SK-N-SH treated with all-trans-retinoic acid at 6 μM for 48 hours (cell line): ENCODE data around the gene TMED4.
A peak's percentile ranks its signal among the peaks of the same experiment; 100 is the strongest.

Source experiments
- ATAC-seq: fragments of 200-7000 bp; cut with Tn5 transposase; 3 replicates; pipeline ENCODE4 v1.9.1; 2020; ENCODE audit warnings: mild to moderate bottlenecking, moderate library complexity
- ARNTL ChIP-seq: fragments of 450-650 bp; formaldehyde crosslinking; IDR thresholded peaks from 2 replicates; pipeline ENCODE4 v1.5.0; 2020; ENCODE audit warnings: low read depth, mild to moderate bottlenecking, moderate library complexity, borderline replicate concordance
- CSRNP3 ChIP-seq: fragments of 250-450 bp; sonication (Bioruptor Pico); IDR thresholded peaks from 2 replicates; pipeline ENCODE4 v1.5.1; 2021; ENCODE audit warnings: mild to moderate bottlenecking, moderate library complexity
- ESRRG ChIP-seq: fragments of 250-450 bp; sonication (Bioruptor Pico); IDR thresholded peaks from 2 replicates; pipeline ENCODE4 v1.6.1; 2021; ENCODE audit warnings: mild to moderate bottlenecking
- ISL1 ChIP-seq: fragments of 250-450 bp; sonication (Bioruptor Pico); IDR thresholded peaks from 2 replicates; pipeline ENCODE4 v2.1.2; 2022; ENCODE audit warnings: mild to moderate bottlenecking, moderate library complexity
- OSR1 ChIP-seq: fragments of 250-450 bp; sonication (Bioruptor Pico); IDR thresholded peaks from 2 replicates; pipeline ENCODE4 v1.8.0; 2022; ENCODE audit warnings: moderate library complexity, mild to moderate bottlenecking, inconsistent platforms
- POU6F1 ChIP-seq: fragments of 250-450 bp; sonication (Bioruptor Pico); IDR thresholded peaks from 2 replicates; pipeline ENCODE4 v1.8.0; 2021; ENCODE audit warnings: low read depth, mild to moderate bottlenecking, moderate library complexity, borderline replicate concordance
- PPARA ChIP-seq: fragments of 250-450 bp; sonication (Bioruptor Pico); IDR thresholded peaks from 2 replicates; pipeline ENCODE4 v1.5.0; 2020; ENCODE audit warnings: mild to moderate bottlenecking, borderline replicate concordance
- SNAI2 ChIP-seq: fragments of 250-450 bp; sonication (Bioruptor Pico); IDR thresholded peaks from 2 replicates; pipeline ENCODE4 v1.5.0; 2020; ENCODE audit warnings: mild to moderate bottlenecking, moderate library complexity
- TCF4 ChIP-seq: fragments of 250-450 bp; sonication (Bioruptor Pico); IDR thresholded peaks from 2 replicates; pipeline ENCODE4 v1.8.0; 2021; ENCODE audit warnings: mild to moderate bottlenecking, moderate library complexity, borderline replicate concordance
- TOX ChIP-seq: fragments of 250-450 bp; sonication (Bioruptor Pico); IDR thresholded peaks from 2 replicates; pipeline ENCODE4 v1.8.0; 2021; ENCODE audit warnings: mild to moderate bottlenecking, moderate library complexity, borderline replicate concordance
- TSHZ2 ChIP-seq: fragments of 250-450 bp; sonication (Bioruptor Pico); IDR thresholded peaks from 2 replicates; pipeline ENCODE4 v1.5.0; 2020; ENCODE audit warnings: mild to moderate bottlenecking, moderate library complexity
- ZC3H10 ChIP-seq: fragments of 250-450 bp; sonication (Bioruptor Pico); IDR thresholded peaks from 2 replicates; pipeline ENCODE4 v1.5.1; 2021; ENCODE audit warnings: mild to moderate bottlenecking, moderate library complexity
- ZFP30 ChIP-seq: fragments of 450-650 bp; formaldehyde crosslinking; IDR thresholded peaks from 2 replicates; pipeline ENCODE4 v1.5.0; 2022; ENCODE audit warnings: mild to moderate bottlenecking, moderate library complexity
- ZNF70 ChIP-seq: fragments of 450-650 bp; formaldehyde crosslinking; IDR thresholded peaks from 2 replicates; pipeline ENCODE4 v1.5.0; 2020; ENCODE audit warnings: mild to moderate bottlenecking, moderate library complexity
- ZNF8 ChIP-seq: fragments of 450-650 bp; formaldehyde crosslinking; IDR thresholded peaks from 2 replicates; pipeline ENCODE4 v1.5.0; 2020; ENCODE audit warnings: mild to moderate bottlenecking, moderate library complexity

TMED4 gene

GRCh38 chr7:44618045-44618444, 36.0 kb upstream of the TMED4 start:
- ATAC-seq = no peak
- no peak for TF ChIP-seq ISL1
- TF ChIP-seq ZFP30 = no peak
- no peak for TF ChIP-seq TSHZ2
- TF ChIP-seq TOX (CRISPR knock-in tag) = no peak
- TF ChIP-seq ZC3H10 (CRISPR knock-in tag) = no peak
- TF ChIP-seq ARNTL = no peak
- no peak for TF ChIP-seq SNAI2 (CRISPR knock-in tag)
- no peak for TF ChIP-seq POU6F1 (CRISPR knock-in tag)

GRCh38 chr7:44617225-44617890, 35.3 kb upstream of the TMED4 start:
- peak; percentile 56; the same call in 2 of the 3 replicates for ATAC-seq
- TF ChIP-seq ZNF8 (no peak), OSR1 (CRISPR knock-in tag) (no peak), TOX (CRISPR knock-in tag) (no peak), PPARA (no peak), ZFP30 (no peak), POU6F1 (CRISPR knock-in tag) (no peak), TSHZ2 (no peak), SNAI2 (CRISPR knock-in tag) (no peak), TCF4 (CRISPR knock-in tag) (no peak), CSRNP3 (CRISPR knock-in tag) (no peak), ESRRG (CRISPR knock-in tag) (no peak)

GRCh38 chr7:44616545-44616944, 34.5 kb upstream of the TMED4 start:
- no peak for TF ChIP-seq ZNF70 (CRISPR knock-in tag)
- TF ChIP-seq OSR1 (CRISPR knock-in tag) = no peak
- no peak for TF ChIP-seq TSHZ2
- no peak for ATAC-seq
